ENCODE measurements around the gene NT5DC1. TPM values are rescaled to one million over a fixed set of nuclear protein-coding genes. Genes with fewer than 3 reads are reported as not detected.
A peak's percentile ranks its signal among the peaks of the same experiment; 100 is the strongest.

NT5DC1 gene
- total and polyA plus RNA-seq, 2 experiments from 2014 or later: 27.0 to 29.8 TPM

GRCh38 chr6:116101790-116102189 is 1.1 kb downstream of the NT5DC1 start:
- peaks cover 51% of the 10 kb centered on the region for H3K4me1 Mint-ChIP-seq
- DNase-seq (ENCODE audit: low spot score) (no peak), ATAC-seq (no peak)
- H2AFZ ChIP-seq: no peak overlapping the region
- H3K4me3 ChIP-seq: peak overlapping the region; percentile 89
- H3K79me2 ChIP-seq (replicated peaks; ENCODE audit: insufficient read depth): peaks cover 34% of the 10 kb centered on the region
- no peaks in the 10 kb centered on the region for H3K9me2 ChIP-seq (ENCODE audit: insufficient read depth)
- TF ChIP-seq REST (IDR thresholded peaks at IDR 0.05; ENCODE audit: unreplicated experiment) (no peak), ZNF462 (CRISPR knock-in tag; IDR thresholded peaks at IDR 0.05) (no peak), EZH2 (IDR thresholded peaks at IDR 0.05; ENCODE audit: low read depth, unreplicated experiment) (no peak), EZH2phosphoT487 (IDR thresholded peaks at IDR 0.05; ENCODE audit: unreplicated experiment) (no peak), ZNF331 (CRISPR knock-in tag; IDR thresholded peaks at IDR 0.05; ENCODE audit: low read depth) (no peak), JUNB (IDR thresholded peaks at IDR 0.05; ENCODE audit: unreplicated experiment) (no peak), CTCF (conservative IDR thresholded peaks at IDR 0.05; ENCODE audit: low read depth in 2 of 2) (no peak), STAT1 (IDR thresholded peaks at IDR 0.05; ENCODE audit: unreplicated experiment) (no peak), ZNF114 (CRISPR knock-in tag; IDR thresholded peaks at IDR 0.05) (no peak), CREB1 (CRISPR knock-in tag; IDR thresholded peaks at IDR 0.05; ENCODE audit: low read depth) (no peak), NANOG (IDR thresholded peaks at IDR 0.05; ENCODE audit: borderline replicate concordance) (no peak)
- peak overlapping the region; percentile 93 for H3K4me3 Mint-ChIP-seq
- peaks cover 1% of the 10 kb centered on the region for H3K9me3 Mint-ChIP-seq
- H3K36me3 Mint-ChIP-seq (ENCODE audit: low read depth): peaks cover 8% of the 10 kb centered on the region
- H4K20me1 ChIP-seq (replicated peaks; ENCODE audit: insufficient read depth): no peaks in the 10 kb centered on the region
- H3K4me1 ChIP-seq (ENCODE audit: insufficient read depth): peaks cover 27% of the 10 kb centered on the region
- no peaks in the 10 kb centered on the region; the same call in 1 of the 2 replicates for H3F3A ChIP-seq (replicated peaks; ENCODE audit: low read depth)
- no peak overlapping the region for H3K27ac ChIP-seq (ENCODE audit: low read depth)
- peaks cover 6% of the 10 kb centered on the region; the same call in 1 of the 2 replicates for H3K27me3 ChIP-seq (ENCODE audit: insufficient read depth)
- no peaks in the 10 kb centered on the region for H3K36me3 ChIP-seq (ENCODE audit: insufficient read depth)
- H3K27ac Mint-ChIP-seq: no peak overlapping the region
- H3K27me3 Mint-ChIP-seq (ENCODE audit: insufficient read depth, low read depth, poor library complexity): peaks cover 7% of the 10 kb centered on the region
- H3K4me2 ChIP-seq: peak overlapping the region; percentile 91

Measured in GM23338 (cell line).